ENCODE results near the gene ARPC4. TPM values are rescaled to one million over a fixed set of nuclear protein-coding genes. Genes with fewer than 3 reads are reported as not detected.
A peak's percentile ranks its signal among the peaks of the same experiment; 100 is the strongest.
"Not testable (repeated sequence)": the region's sequence is repeated elsewhere in the genome, so short reads cannot be mapped to it uniquely, and the experiment has no call there.

The ARPC4 gene
- total RNA-seq, 4 donors from 2014 or later, result 104 to 189 (median 143) TPM

- in situ Hi-C loops (cut with MboI; ENCODE audit: low pct_ligation_motif_present in 1 of 4, low pct_unique_long_range_greater_than_20kb in 1 of 4, low sequenced_read_pairs in 3 of 4), result no loop called here
- Histone ChIP-seq H3K9me3 (no peaks in the 10 kb centered on the region), H3K27me3 (no peaks in the 10 kb centered on the region), H3K4me1 (peaks cover 0 to 15% (median 10%) of the 10 kb centered on the region in 4 donors), H3K36me3 (peaks cover 0 to 18% (median 2%) of the 10 kb centered on the region in 4 donors), H3K27ac (no peak overlapping the region), H3K4me3 (no peak overlapping the region)
- intact Hi-C loops (cut with DNase I; ENCODE audit: low total_unique reads), result loop anchor here (10.0 kb wide), 1 partner anchor 74 kb away; the partner anchor contains the start of gene IL17RC
- DNase-seq, result no peak
- WGBS, 2 donors (ENCODE audit: low coverage in 1 of 2), result 66 to 84% methylated on average over 4 to 8 of the region's 8 CpGs
- TF ChIP-seq POLR2A (IDR thresholded peaks at IDR 0.05), result no peak
- TF ChIP-seq CTCF (IDR thresholded peaks at IDR 0.05), result no peak
- no peak for TF ChIP-seq POLR2AphosphoS5 (IDR thresholded peaks at IDR 0.05)
- TF ChIP-seq EP300 (IDR thresholded peaks at IDR 0.05; ENCODE audit: low read depth), result no peak
Measured at GRCh38 chr3:9841015-9841414, 48.1 kb downstream of the ARPC4 start.

GRCh38 chr3:9843715-9844438, 51.0 kb downstream of the ARPC4 start, which contains the start of gene RPUSD3:
TSS of gene RPUSD3 (minus strand) at chr3:9844008. CDS start at chr3:9843990, 18 bp downstream.
- peak within 1 kb of the TSS; percentile 81 to 87 (median 84) for H3K27ac ChIP-seq
- H3K9me3 ChIP-seq, result no peaks in the 10 kb centered on the region
- peaks cover 0 to 15% (median 11%) of the 10 kb centered on the region in 4 donors for H3K4me1 ChIP-seq
- intact Hi-C loops (cut with DNase I; ENCODE audit: low total_unique reads), result loop anchor here (10.0 kb wide), 1 partner anchor 71 kb away; the partner anchor contains the start of gene IL17RC
- H3K36me3 ChIP-seq, result peaks cover 0 to 18% (median 2%) of the 10 kb centered on the region in 4 donors
- in situ Hi-C loops (cut with MboI; ENCODE audit: low pct_ligation_motif_present in 1 of 4, low pct_unique_long_range_greater_than_20kb in 1 of 4, low sequenced_read_pairs in 3 of 4), result no loop called here
- TF ChIP-seq POLR2A (IDR thresholded peaks at IDR 0.05) (no peak), EP300 (IDR thresholded peaks at IDR 0.05; ENCODE audit: low read depth) (no peak), CTCF (IDR thresholded peaks at IDR 0.05) (no peak), POLR2AphosphoS5 (IDR thresholded peaks at IDR 0.05) (peak; percentile 61 to 90 (median 75))
- WGBS, 2 donors (ENCODE audit: low coverage in 1 of 2), result 0% methylated on average over 2 to 25 of the region's 42 CpGs
- peak; percentile 99 for DNase-seq
- H3K4me3 ChIP-seq, result peak within 1 kb of the TSS; percentile 43 to 72 (median 58)
- no peaks in the 10 kb centered on the region for H3K27me3 ChIP-seq

DNA sequence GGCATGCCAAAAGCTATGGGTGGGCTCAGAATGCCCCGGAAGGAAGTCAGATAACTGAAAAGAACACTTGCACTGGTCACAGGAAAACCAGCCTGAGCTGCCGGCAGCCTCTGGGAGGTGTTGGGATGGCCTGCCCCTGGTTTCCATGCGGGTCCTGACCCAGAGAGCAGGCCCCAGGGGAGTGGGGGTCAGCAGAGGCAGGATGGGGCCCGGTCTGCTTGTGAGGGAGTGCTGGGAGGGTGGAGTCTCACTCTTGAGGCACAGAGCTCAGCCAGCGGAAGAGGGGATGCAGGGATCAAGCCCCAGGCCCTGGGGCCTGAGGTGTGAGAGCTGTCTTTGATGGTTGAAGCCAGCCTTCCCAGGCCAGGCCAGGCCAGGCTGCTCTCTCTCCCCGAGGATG, 53.3 kb downstream of the ARPC4 start:
- TF ChIP-seq POLR2AphosphoS5 (IDR thresholded peaks at IDR 0.05) (no peak), POLR2A (IDR thresholded peaks at IDR 0.05) (no peak), EP300 (IDR thresholded peaks at IDR 0.05; ENCODE audit: low read depth) (no peak), CTCF (IDR thresholded peaks at IDR 0.05) (no peak)
- H3K4me1 ChIP-seq, result peaks cover 0 to 18% (median 11%) of the 10 kb centered on the region in 4 donors
- H3K4me3 ChIP-seq, result no peak overlapping the region
- 79% methylated on average over 5 of the region's 6 CpGs; no CpG with 5 or more reads in 1 of the 2 donors for WGBS, 2 donors (ENCODE audit: low coverage in 1 of 2)
- peaks cover 0 to 8% (median 0%) of the 10 kb centered on the region in 4 donors for H3K36me3 ChIP-seq
- no peak for DNase-seq
- no peaks in the 10 kb centered on the region for H3K27me3 ChIP-seq
- intact Hi-C loops (cut with DNase I; ENCODE audit: low total_unique reads) (loop anchor here (10.0 kb wide), 1 partner anchor 69 kb away; the partner anchor contains the start of gene IL17RC), in situ Hi-C loops (cut with MboI; ENCODE audit: low pct_ligation_motif_present in 1 of 4, low pct_unique_long_range_greater_than_20kb in 1 of 4, low sequenced_read_pairs in 3 of 4) (no loop called here)
- no peaks in the 10 kb centered on the region for H3K9me3 ChIP-seq
- H3K27ac ChIP-seq, result no peak overlapping the region

- intact Hi-C loops (cut with DNase I; ENCODE audit: low total_unique reads), result loop anchor here (10.0 kb wide), 1 partner anchor 68 kb away; the partner anchor contains the start of gene IL17RC
- TF ChIP-seq POLR2AphosphoS5 (IDR thresholded peaks at IDR 0.05) (no peak), CTCF (IDR thresholded peaks at IDR 0.05) (no peak), POLR2A (IDR thresholded peaks at IDR 0.05) (no peak), EP300 (IDR thresholded peaks at IDR 0.05; ENCODE audit: low read depth) (no peak)
Measured at GRCh38 chr3:9846931-9847488, 54.1 kb downstream of the ARPC4 start.

GRCh38 chr3:9847870-9848269, 55.0 kb downstream of the ARPC4 start:
- H3K4me3 ChIP-seq; H3K27me3 ChIP-seq; H3K9me3 ChIP-seq; H3K27ac ChIP-seq; DNase-seq; H3K36me3 ChIP-seq; in situ Hi-C loops (cut with MboI; ENCODE audit: low pct_ligation_motif_present in 1 of 4, low pct_unique_long_range_greater_than_20kb in 1 of 4, low sequenced_read_pairs in 3 of 4): not testable (repeated sequence)
- peaks cover 0 to 22% (median 7%) of the 10 kb centered on the region in 4 donors for H3K4me1 ChIP-seq
- WGBS, 2 donors (ENCODE audit: low coverage in 1 of 2), result 62% methylated on average over 9 of the region's 9 CpGs; no CpG with 5 or more reads in 1 of the 2 donors
- intact Hi-C loops (cut with DNase I; ENCODE audit: low total_unique reads), result loop anchor here (10.0 kb wide), 1 partner anchor 67 kb away; the partner anchor contains the start of gene IL17RC

More at GRCh38 chr3:9846931-9847488, 54.1 kb downstream of the ARPC4 start:
- Histone ChIP-seq H3K4me1 (peaks cover 0 to 22% (median 11%) of the 10 kb centered on the region in 4 donors), H3K36me3 (peaks cover 0 to under 1% (median 0%) of the 10 kb centered on the region in 4 donors), H3K4me3 (no peak overlapping the region), H3K27ac (no peak overlapping the region), H3K9me3 (no peaks in the 10 kb centered on the region), H3K27me3 (no peaks in the 10 kb centered on the region)
- WGBS, 2 donors (ENCODE audit: low coverage in 1 of 2), result 96% methylated on average over 4 of the region's 6 CpGs; no CpG with 5 or more reads in 1 of the 2 donors
- DNase-seq, result no peak
- in situ Hi-C loops (cut with MboI; ENCODE audit: low pct_ligation_motif_present in 1 of 4, low pct_unique_long_range_greater_than_20kb in 1 of 4, low sequenced_read_pairs in 3 of 4), result no loop called here

All from transverse colon (tissue), 4 donors.